ENCODE measurements around the gene NARS2.
"Not testable (repeated sequence)": the region's sequence is repeated elsewhere in the genome, so short reads cannot be mapped to it uniquely, and the experiment has no call there.

The NARS2 gene

GRCh38 chr11:78574386-78575381 is at the start of gene NARS2:
NARS2 (minus strand) TSS chr11:78574864; CDS start chr11:78574488, 376 bp downstream.
- peak; percentile 94 to 95 for DNase-seq

- no peak for DNase-seq
Observed at GRCh38 chr11:78622666-78623065, 48.0 kb upstream of the NARS2 start.

- no peak for DNase-seq
Observed at GRCh38 chr11:78620159-78620558, 45.5 kb upstream of the NARS2 start.

GRCh38 chr11:78615724-78616123 is 41.1 kb upstream of the NARS2 start:
- DNase-seq: no peak

GRCh38 chr11:78613378-78613813 is 38.7 kb upstream of the NARS2 start:
- DNase-seq: no peak

- no peak for DNase-seq
Observed at GRCh38 chr11:78612721-78613377, 38.2 kb upstream of the NARS2 start.

GRCh38 chr11:78609321-78609720 is 34.7 kb upstream of the NARS2 start:
- DNase-seq: not testable (repeated sequence)

GRCh38 chr11:78607696-78608095 is 33.0 kb upstream of the NARS2 start:
- DNase-seq: no peak

- DNase-seq: no peak
Observed at GRCh38 chr11:78606667-78607066, 32.0 kb upstream of the NARS2 start.

- no peak for DNase-seq
Observed at GRCh38 chr11:78605296-78605695, 30.6 kb upstream of the NARS2 start.

GRCh38 chr11:78603792-78604191 is 29.1 kb upstream of the NARS2 start:
- DNase-seq: no peak

GRCh38 chr11:78602771-78603170 is 28.1 kb upstream of the NARS2 start:
- DNase-seq: not testable (repeated sequence)

GRCh38 chr11:78601066-78601465 is 26.4 kb upstream of the NARS2 start:
- not testable (repeated sequence) for DNase-seq

GRCh38 chr11:78597579-78597978 is 22.9 kb upstream of the NARS2 start:
- DNase-seq: not testable (repeated sequence)

- DNase-seq: no peak
Observed at GRCh38 chr11:78595436-78596130, 20.9 kb upstream of the NARS2 start.

- no peak for DNase-seq
Observed at GRCh38 chr11:78594814-78595213, 20.1 kb upstream of the NARS2 start.

GRCh38 chr11:78588517-78588916 is 13.9 kb upstream of the NARS2 start:
- DNase-seq: no peak

GRCh38 chr11:78587446-78587845 is 12.8 kb upstream of the NARS2 start:
- no peak for DNase-seq

GRCh38 chr11:78586452-78587046 is 11.9 kb upstream of the NARS2 start:
- peak; percentile 66 to 67 for DNase-seq

- DNase-seq: no peak
Observed at GRCh38 chr11:78583889-78584288, 9.2 kb upstream of the NARS2 start.

GRCh38 chr11:78577495-78577894 is 2.8 kb upstream of the NARS2 start:
- DNase-seq: peak; percentile 13 to 21

- peak in 1 of 2 experiments; percentile 14 for DNase-seq
Observed at GRCh38 chr11:78576549-78577097, 2.0 kb upstream of the NARS2 start.
